GM23338 (cell line): ENCODE measurements around the gene RAD51B. TPM values are rescaled to one million over a fixed set of nuclear protein-coding genes. Genes with fewer than 3 reads are reported as not detected.

Source experiments
- ATAC-seq: fragments of 200-7000 bp; cut with Tn5 transposase; 3 replicates; pipeline ENCODE4 v1.9.1; 2020
- DNase-seq: peaks from one replicate; pipeline ENCODE4 v3.0.0-alpha.2; 2015; ENCODE audit warnings: low spot score
- H2AFZ ChIP-seq: fragments of 200-600 bp; sonication (generic); 2 replicates; pipeline ENCODE4 v1.8.0; 2016; ENCODE audit warnings: antibody characterized with exemption, mild to moderate bottlenecking, moderate library complexity
- H3F3A ChIP-seq: fragments of 200-600 bp; sonication (generic); replicated peaks from 2 replicates; pipeline ENCODE4 v1.8.0; 2017; ENCODE audit warnings: antibody characterized with exemption, mixed run types, low read depth
- H3K27ac ChIP-seq: fragments of 200-600 bp; sonication (generic); 2 replicates; pipeline ENCODE4 v1.6.1; 2016; ENCODE audit warnings: low read depth
- H3K27me3 ChIP-seq: fragments of 200-600 bp; sonication (generic); 2 replicates; pipeline ENCODE4 v1.8.0; 2016; ENCODE audit warnings: mild to moderate bottlenecking, mixed run types, moderate library complexity; ENCODE audit not compliant: insufficient read depth
- H3K36me3 ChIP-seq: fragments of 200-600 bp; sonication (generic); 2 replicates; pipeline ENCODE4 v1.8.0; 2016; ENCODE audit warnings: mild to moderate bottlenecking; ENCODE audit not compliant: insufficient read depth
- H3K4me1 ChIP-seq: fragments of 200-600 bp; sonication (generic); 2 replicates; pipeline ENCODE4 v1.8.0; 2016; ENCODE audit warnings: mild to moderate bottlenecking, moderate library complexity; ENCODE audit not compliant: insufficient read depth
- H3K4me2 ChIP-seq: fragments of 200-600 bp; sonication (generic); 2 replicates; pipeline ENCODE4 v1.7.1; 2017; ENCODE audit warnings: mixed run types
- H3K4me3 ChIP-seq: fragments of 200-600 bp; sonication (generic); 2 replicates; pipeline ENCODE4 v1.6.1; 2016; ENCODE audit warnings: mixed run types
- H3K79me2 ChIP-seq: fragments of 200-600 bp; sonication (generic); replicated peaks from 2 replicates; pipeline ENCODE4 v1.8.0; 2017; ENCODE audit warnings: mild to moderate bottlenecking; ENCODE audit not compliant: insufficient read depth
- H3K9me2 ChIP-seq: fragments of 200-600 bp; sonication (generic); 2 replicates; pipeline ENCODE4 v1.8.0; 2017; ENCODE audit not compliant: insufficient read depth
- H4K20me1 ChIP-seq: fragments of 200-600 bp; sonication (generic); replicated peaks from 2 replicates; pipeline ENCODE4 v1.8.0; 2017; ENCODE audit warnings: mild to moderate bottlenecking; ENCODE audit not compliant: insufficient read depth
- H3K27ac Mint-ChIP-seq: 2 replicates; pipeline ENCODE4 v1.8.0; 2020; ENCODE audit warnings: inconsistent platforms, mild to moderate bottlenecking, moderate library complexity, mixed read lengths
- H3K27me3 Mint-ChIP-seq: 3 replicates; pipeline ENCODE4 v1.8.0; 2022; ENCODE audit warnings: low read depth, mild to moderate bottlenecking, moderate library complexity, mixed read lengths, inconsistent platforms; ENCODE audit not compliant: insufficient read depth, poor library complexity
- H3K36me3 Mint-ChIP-seq: 3 replicates; pipeline ENCODE4 v1.8.0; 2021; ENCODE audit warnings: low read depth, mild to moderate bottlenecking, inconsistent platforms, moderate library complexity, mixed read lengths
- H3K4me1 Mint-ChIP-seq: 3 replicates; pipeline ENCODE4 v1.8.0; 2020; ENCODE audit warnings: mild to moderate bottlenecking, inconsistent platforms, mixed read lengths
- H3K4me3 Mint-ChIP-seq: 3 replicates; pipeline ENCODE4 v1.8.0; 2021; ENCODE audit warnings: moderate library complexity, mild to moderate bottlenecking, inconsistent platforms, mixed read lengths
- H3K9me3 Mint-ChIP-seq: 3 replicates; pipeline ENCODE4 v1.8.0; 2020; ENCODE audit warnings: moderate library complexity, mild to moderate bottlenecking, inconsistent platforms, mixed read lengths
- CREB1 ChIP-seq: fragments of 250-450 bp; sonication (Bioruptor Pico); IDR thresholded peaks from 2 replicates; pipeline ENCODE4 v1.5.0; 2020; ENCODE audit warnings: low read depth, mild to moderate bottlenecking, moderate library complexity
- EZH2 ChIP-seq: fragments of 200-600 bp; sonication (generic); IDR thresholded peaks from one replicate; pipeline ENCODE4 v1.8.0; 2017; ENCODE audit warnings: antibody characterized with exemption, mild to moderate bottlenecking, low read depth; ENCODE audit not compliant: unreplicated experiment
- EZH2phosphoT487 ChIP-seq: fragments of 200-600 bp; sonication (generic); IDR thresholded peaks from one replicate; pipeline ENCODE4 v1.8.1; 2018; ENCODE audit warnings: antibody characterized with exemption; ENCODE audit not compliant: unreplicated experiment
- JUNB ChIP-seq: IDR thresholded peaks from one replicate; pipeline ENCODE4 v1.6.1; 2016; ENCODE audit warnings: antibody characterized with exemption; ENCODE audit not compliant: unreplicated experiment
- NANOG ChIP-seq: IDR thresholded peaks from 2 replicates; pipeline ENCODE4 v1.6.1; 2016; ENCODE audit warnings: antibody characterized with exemption, borderline replicate concordance
- POLR2AphosphoS5 ChIP-seq: IDR thresholded peaks from 2 replicates; pipeline ENCODE4 v1.6.1; 2016; ENCODE audit warnings: antibody characterized with exemption, low read depth
- STAT1 ChIP-seq: IDR thresholded peaks from one replicate; pipeline ENCODE4 v1.6.1; 2016; ENCODE audit warnings: antibody characterized with exemption; ENCODE audit not compliant: unreplicated experiment
- ZNF114 ChIP-seq: fragments of 250-450 bp; sonication (Bioruptor Pico); IDR thresholded peaks from 2 replicates; pipeline ENCODE4 v1.5.0; 2020; ENCODE audit warnings: mild to moderate bottlenecking, moderate library complexity
- ZNF331 ChIP-seq: fragments of 250-450 bp; sonication (Bioruptor Pico); IDR thresholded peaks from 2 replicates; pipeline ENCODE4 v1.5.0; 2020; ENCODE audit warnings: low read depth, mild to moderate bottlenecking, moderate library complexity
- ZNF462 ChIP-seq: fragments of 250-450 bp; sonication (Bioruptor Pico); IDR thresholded peaks from 2 replicates; pipeline ENCODE4 v1.5.0; 2020; ENCODE audit warnings: mild to moderate bottlenecking, moderate library complexity
- polyA plus RNA-seq: library from polyadenylated mRNA; unstranded; fragments of >200 nt; fragmentation: Nextera tagmentation; extraction: Ambion mirVana; gene quantifications from 2 replicates; pipeline ENCODE4 v1.2.1, GENCODE V29; 2016
- total RNA-seq: library from RNA; depleted of rRNA; stranded (reverse); fragments of >200 nt; shearing (Covaris generic); gene quantifications from 2 replicates; pipeline ENCODE4 v1.2.3, GENCODE V29; 2014
- TF ChIP-seq, protein P1 (sequence below): IDR thresholded peaks from one replicate; pipeline ENCODE4 v1.6.1; 2018; ENCODE audit warnings: antibody characterized with exemption; ENCODE audit not compliant: unreplicated experiment
- TF ChIP-seq, protein P2 (sequence below), 2 experiments: fragments of 200-600 bp in 1 of 2; sonication (generic) in 1 of 2; conservative IDR thresholded peaks; 2 replicates each; pipeline versions ENCODE4 v1.5.1 to v1.6.1; 2016 to 2017; ENCODE audit warnings: antibody characterized with exemption in 2 of 2, low read depth in 2 of 2, mild to moderate bottlenecking in 2 of 2, moderate library complexity in 1 of 2

Gene RAD51B
- total and polyA plus RNA-seq, 2 experiments from 2014 or later, result 15.7 to 29.1 TPM

- no peaks in the 10 kb centered on the region; the same call in 2 of the 3 replicates for H3K4me1 Mint-ChIP-seq
- no peak for DNase-seq
- H3K36me3 Mint-ChIP-seq, result no peaks in the 10 kb centered on the region; the same call in 2 of the 3 replicates
- Histone ChIP-seq H3K27me3 (no peaks in the 10 kb centered on the region), H2AFZ (no peak overlapping the region), H3K27ac (no peak overlapping the region), H3K79me2 (no peaks in the 10 kb centered on the region), H3F3A (no peaks in the 10 kb centered on the region), H3K4me1 (no peaks in the 10 kb centered on the region), H3K9me2 (no peaks in the 10 kb centered on the region), H4K20me1 (no peaks in the 10 kb centered on the region), H3K4me2 (no peak overlapping the region), H3K36me3 (no peaks in the 10 kb centered on the region), H3K4me3 (no peak overlapping the region)
- no peaks in the 10 kb centered on the region for H3K9me3 Mint-ChIP-seq
- TF ChIP-seq EZH2 (no peak), STAT1 (no peak)
- ATAC-seq, result no peak
- H3K4me3 Mint-ChIP-seq, result no peak overlapping the region
- no peak overlapping the region for H3K27ac Mint-ChIP-seq
- H3K27me3 Mint-ChIP-seq, result peaks cover 2% of the 10 kb centered on the region
Observed at GRCh38 chr14:68753690-68754089, 934.1 kb downstream of the RAD51B start.

DNA sequence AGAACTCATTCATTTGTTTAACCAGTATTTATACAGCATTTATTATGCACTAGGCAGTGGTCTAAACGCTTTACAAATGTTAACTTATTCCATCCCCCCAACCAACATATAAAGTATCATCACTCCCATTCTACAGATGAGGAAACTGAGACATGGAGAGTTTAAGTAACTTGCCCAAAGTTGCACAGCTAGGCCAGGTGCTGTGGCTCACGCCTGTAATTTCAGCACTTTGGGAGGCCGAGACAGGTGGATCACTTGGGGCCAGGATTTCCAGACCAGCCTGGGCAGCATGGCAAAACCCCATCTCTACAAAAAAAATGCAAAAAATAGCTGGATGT lies 935.4 kb downstream of the RAD51B start:
- no peak overlapping the region for H3K4me2 ChIP-seq
- no peaks in the 10 kb centered on the region for H3K79me2 ChIP-seq
- no peak overlapping the region for H3K27ac ChIP-seq
- no peak overlapping the region for H3K4me3 ChIP-seq
- ATAC-seq (no peak), DNase-seq (no peak)
- H3K27me3 ChIP-seq, result no peaks in the 10 kb centered on the region
- Mint-ChIP-seq H3K27me3 (peaks cover 5% of the 10 kb centered on the region), H3K4me3 (no peak overlapping the region), H3K27ac (no peak overlapping the region), H3K9me3 (no peaks in the 10 kb centered on the region), H3K4me1 (peaks cover 2% of the 10 kb centered on the region; the same call in 2 of the 3 replicates), H3K36me3 (no peaks in the 10 kb centered on the region; the same call in 2 of the 3 replicates)
- H3K9me2 ChIP-seq, result no peaks in the 10 kb centered on the region
- no peaks in the 10 kb centered on the region for H4K20me1 ChIP-seq
- no peak overlapping the region for H2AFZ ChIP-seq
- H3K4me1 ChIP-seq, result no peaks in the 10 kb centered on the region
- H3F3A ChIP-seq, result no peaks in the 10 kb centered on the region
- no peaks in the 10 kb centered on the region for H3K36me3 ChIP-seq
- TF ChIP-seq ZNF462 (CRISPR knock-in tag), result no peak
- TF ChIP-seq EZH2, result no peak
- TF ChIP-seq, protein P1, sequence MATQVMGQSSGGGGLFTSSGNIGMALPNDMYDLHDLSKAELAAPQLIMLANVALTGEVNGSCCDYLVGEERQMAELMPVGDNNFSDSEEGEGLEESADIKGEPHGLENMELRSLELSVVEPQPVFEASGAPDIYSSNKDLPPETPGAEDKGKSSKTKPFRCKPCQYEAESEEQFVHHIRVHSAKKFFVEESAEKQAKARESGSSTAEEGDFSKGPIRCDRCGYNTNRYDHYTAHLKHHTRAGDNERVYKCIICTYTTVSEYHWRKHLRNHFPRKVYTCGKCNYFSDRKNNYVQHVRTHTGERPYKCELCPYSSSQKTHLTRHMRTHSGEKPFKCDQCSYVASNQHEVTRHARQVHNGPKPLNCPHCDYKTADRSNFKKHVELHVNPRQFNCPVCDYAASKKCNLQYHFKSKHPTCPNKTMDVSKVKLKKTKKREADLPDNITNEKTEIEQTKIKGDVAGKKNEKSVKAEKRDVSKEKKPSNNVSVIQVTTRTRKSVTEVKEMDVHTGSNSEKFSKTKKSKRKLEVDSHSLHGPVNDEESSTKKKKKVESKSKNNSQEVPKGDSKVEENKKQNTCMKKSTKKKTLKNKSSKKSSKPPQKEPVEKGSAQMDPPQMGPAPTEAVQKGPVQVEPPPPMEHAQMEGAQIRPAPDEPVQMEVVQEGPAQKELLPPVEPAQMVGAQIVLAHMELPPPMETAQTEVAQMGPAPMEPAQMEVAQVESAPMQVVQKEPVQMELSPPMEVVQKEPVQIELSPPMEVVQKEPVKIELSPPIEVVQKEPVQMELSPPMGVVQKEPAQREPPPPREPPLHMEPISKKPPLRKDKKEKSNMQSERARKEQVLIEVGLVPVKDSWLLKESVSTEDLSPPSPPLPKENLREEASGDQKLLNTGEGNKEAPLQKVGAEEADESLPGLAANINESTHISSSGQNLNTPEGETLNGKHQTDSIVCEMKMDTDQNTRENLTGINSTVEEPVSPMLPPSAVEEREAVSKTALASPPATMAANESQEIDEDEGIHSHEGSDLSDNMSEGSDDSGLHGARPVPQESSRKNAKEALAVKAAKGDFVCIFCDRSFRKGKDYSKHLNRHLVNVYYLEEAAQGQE, result no peak
- TF ChIP-seq JUNB, result no peak
- TF ChIP-seq ZNF114 (CRISPR knock-in tag), result no peak
- no peak for TF ChIP-seq EZH2phosphoT487
- TF ChIP-seq ZNF331, result no peak
- no peak for TF ChIP-seq POLR2AphosphoS5
- TF ChIP-seq STAT1, result no peak
- TF ChIP-seq, protein P2, sequence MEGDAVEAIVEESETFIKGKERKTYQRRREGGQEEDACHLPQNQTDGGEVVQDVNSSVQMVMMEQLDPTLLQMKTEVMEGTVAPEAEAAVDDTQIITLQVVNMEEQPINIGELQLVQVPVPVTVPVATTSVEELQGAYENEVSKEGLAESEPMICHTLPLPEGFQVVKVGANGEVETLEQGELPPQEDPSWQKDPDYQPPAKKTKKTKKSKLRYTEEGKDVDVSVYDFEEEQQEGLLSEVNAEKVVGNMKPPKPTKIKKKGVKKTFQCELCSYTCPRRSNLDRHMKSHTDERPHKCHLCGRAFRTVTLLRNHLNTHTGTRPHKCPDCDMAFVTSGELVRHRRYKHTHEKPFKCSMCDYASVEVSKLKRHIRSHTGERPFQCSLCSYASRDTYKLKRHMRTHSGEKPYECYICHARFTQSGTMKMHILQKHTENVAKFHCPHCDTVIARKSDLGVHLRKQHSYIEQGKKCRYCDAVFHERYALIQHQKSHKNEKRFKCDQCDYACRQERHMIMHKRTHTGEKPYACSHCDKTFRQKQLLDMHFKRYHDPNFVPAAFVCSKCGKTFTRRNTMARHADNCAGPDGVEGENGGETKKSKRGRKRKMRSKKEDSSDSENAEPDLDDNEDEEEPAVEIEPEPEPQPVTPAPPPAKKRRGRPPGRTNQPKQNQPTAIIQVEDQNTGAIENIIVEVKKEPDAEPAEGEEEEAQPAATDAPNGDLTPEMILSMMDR (conservative IDR thresholded peaks at IDR 0.05; ENCODE audit: low read depth in 2 of 2), result no peak
- TF ChIP-seq CREB1, result no peak
- no peak for TF ChIP-seq NANOG
